ENCODE results near the gene ATXN7L3.

DNA sequence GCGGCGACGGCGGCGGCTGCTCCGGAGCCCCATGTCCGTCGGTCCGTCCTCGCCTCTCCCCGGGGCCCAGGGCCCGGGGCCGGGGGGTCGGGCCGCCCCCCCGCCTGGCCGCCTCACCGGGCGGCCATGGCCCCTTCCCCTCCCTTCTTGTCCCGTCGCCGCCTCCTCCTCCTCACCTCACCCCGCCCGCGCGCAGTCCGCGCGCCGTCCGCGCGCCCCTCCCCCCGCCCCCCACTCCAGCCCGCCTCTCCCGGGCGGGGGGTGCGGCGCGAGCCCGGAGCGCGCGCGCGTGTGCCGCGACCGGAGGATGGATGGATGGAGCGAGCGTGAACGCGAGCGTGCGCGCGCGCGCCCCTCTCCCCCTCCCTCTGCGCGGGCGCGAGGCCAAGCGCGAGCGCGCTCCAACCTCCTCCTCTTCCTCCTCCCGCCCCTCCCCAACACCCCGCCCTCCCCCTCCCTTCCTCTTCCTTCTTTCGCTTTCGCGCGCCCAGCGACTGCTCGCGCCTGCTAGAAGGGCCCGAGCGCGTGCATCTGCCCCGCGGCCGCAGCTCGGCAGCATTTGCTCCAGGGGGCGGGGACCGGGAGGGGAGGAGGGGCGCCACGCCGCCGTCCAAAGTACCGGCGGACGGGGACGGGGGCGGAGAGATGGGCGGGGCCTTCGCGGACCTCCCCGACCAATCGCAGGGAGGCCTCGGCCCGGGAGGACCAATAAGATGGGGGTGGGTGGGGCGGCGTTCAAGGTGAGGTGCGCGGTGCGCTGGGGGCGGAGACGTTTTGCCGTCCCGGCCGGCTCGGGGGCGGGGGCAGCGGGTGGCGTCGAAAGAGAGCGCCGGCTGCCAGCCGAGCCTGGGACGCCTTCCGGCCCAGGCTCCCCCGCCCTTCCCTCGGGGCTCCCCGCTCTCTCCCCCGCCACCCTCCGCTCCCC is at the start of gene ATXN7L3:
- TF ChIP-seq, protein P1, sequence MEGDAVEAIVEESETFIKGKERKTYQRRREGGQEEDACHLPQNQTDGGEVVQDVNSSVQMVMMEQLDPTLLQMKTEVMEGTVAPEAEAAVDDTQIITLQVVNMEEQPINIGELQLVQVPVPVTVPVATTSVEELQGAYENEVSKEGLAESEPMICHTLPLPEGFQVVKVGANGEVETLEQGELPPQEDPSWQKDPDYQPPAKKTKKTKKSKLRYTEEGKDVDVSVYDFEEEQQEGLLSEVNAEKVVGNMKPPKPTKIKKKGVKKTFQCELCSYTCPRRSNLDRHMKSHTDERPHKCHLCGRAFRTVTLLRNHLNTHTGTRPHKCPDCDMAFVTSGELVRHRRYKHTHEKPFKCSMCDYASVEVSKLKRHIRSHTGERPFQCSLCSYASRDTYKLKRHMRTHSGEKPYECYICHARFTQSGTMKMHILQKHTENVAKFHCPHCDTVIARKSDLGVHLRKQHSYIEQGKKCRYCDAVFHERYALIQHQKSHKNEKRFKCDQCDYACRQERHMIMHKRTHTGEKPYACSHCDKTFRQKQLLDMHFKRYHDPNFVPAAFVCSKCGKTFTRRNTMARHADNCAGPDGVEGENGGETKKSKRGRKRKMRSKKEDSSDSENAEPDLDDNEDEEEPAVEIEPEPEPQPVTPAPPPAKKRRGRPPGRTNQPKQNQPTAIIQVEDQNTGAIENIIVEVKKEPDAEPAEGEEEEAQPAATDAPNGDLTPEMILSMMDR (conservative IDR thresholded peaks at IDR 0.05) = no peak
- no peak for TF ChIP-seq ZFX (IDR thresholded peaks at IDR 0.05)

Measured in C4-2B (cell line).